SK-N-MC (cell line): ENCODE data around the gene ABCA12.

Experiments
- DNase-seq: peaks from one replicate; pipeline ENCODE4 v3.0.0-alpha.2; 2011; ENCODE audit warnings: low read depth, low spot score
- H3K27ac ChIP-seq: fragments of 200-600 bp; sonication (generic); 2 replicates; pipeline ENCODE4 v1.5.1; 2016; ENCODE audit warnings: mixed run types
- H3K36me3 ChIP-seq: fragments of 200-600 bp; sonication (generic); 2 replicates; pipeline ENCODE4 v1.6.1; 2017; ENCODE audit warnings: antibody characterized with exemption, low read length, mixed read lengths; ENCODE audit not compliant: insufficient read depth
- H3K4me3 ChIP-seq: fragments of 200-600 bp; sonication (generic); 2 replicates; pipeline ENCODE4 v1.5.1; 2016
- H3K9ac ChIP-seq: fragments of 200-600 bp; sonication (generic); 2 replicates; pipeline ENCODE4 v1.8.0; 2017; ENCODE audit warnings: mixed run types, mixed read lengths; ENCODE audit not compliant: insufficient read length
- H3K9me3 ChIP-seq: fragments of 200-600 bp; sonication (generic); 2 replicates; pipeline ENCODE4 v1.6.1; 2017; ENCODE audit warnings: low read depth, mild to moderate bottlenecking, antibody characterized with exemption, low read length, moderate library complexity, mixed read lengths
- EZH2 ChIP-seq: fragments of 200-600 bp; sonication (generic); IDR thresholded peaks from one replicate; pipeline ENCODE4 v1.6.1; 2017; ENCODE audit warnings: antibody characterized with exemption
- FOXP2 ChIP-seq: optimal IDR thresholded peaks from 2 replicates; pipeline ENCODE3; 2011; ENCODE audit warnings: mild to moderate bottlenecking, moderate library complexity; ENCODE audit not compliant: insufficient read depth; ENCODE audit errors: extremely low read length, control extremely low read depth
- POLR2AphosphoS5 ChIP-seq: IDR thresholded peaks from 2 replicates; pipeline ENCODE4 v1.6.1; 2012; ENCODE audit warnings: mild to moderate bottlenecking, low read depth, low read length, borderline replicate concordance

Gene ABCA12

DNA sequence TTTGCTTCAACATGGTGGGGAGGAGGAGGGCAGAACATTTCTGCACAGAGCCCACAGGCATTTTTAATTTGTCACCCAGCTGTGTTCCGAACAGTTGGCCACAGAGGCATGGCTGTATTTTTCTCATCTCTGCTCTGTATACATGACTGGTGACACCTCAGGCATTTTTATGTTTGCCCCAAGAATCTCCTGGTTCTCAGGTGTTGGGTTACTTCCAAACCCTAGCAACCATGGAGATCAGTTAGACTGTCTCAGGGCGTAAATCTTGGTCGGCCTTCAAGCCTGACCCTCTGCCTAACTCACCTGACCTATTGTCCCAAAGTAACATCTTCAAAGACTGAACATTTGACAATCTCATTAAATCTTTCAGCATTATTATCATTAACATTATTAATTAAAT is 100.0 kb downstream of the ABCA12 start:
- Histone ChIP-seq H3K27ac (no peak overlapping the region), H3K36me3 (no peaks in the 10 kb centered on the region), H3K9me3 (no peaks in the 10 kb centered on the region), H3K4me3 (no peak overlapping the region), H3K9ac (no peak overlapping the region)
- no peak for DNase-seq
- TF ChIP-seq POLR2AphosphoS5 (no peak), FOXP2 (no peak), EZH2 (no peak)

DNA sequence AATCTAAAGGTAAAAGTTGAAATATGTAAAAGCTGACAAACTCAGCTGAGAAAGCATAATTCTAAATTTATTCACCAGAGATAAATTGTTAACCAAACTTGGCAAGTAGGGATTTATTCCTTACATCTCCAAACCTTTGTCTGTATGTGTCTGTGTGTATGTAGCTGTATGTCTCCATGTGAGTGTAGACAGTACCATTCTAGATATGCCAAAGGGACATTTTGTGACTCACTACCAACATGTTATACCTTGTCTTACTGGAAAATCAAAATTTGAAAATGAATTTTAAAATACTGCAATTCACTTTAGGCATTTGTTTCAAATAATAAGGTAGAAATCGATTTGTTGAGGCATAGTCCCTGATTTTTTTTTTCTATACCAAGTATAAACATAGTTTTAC is 102.1 kb downstream of the ABCA12 start:
- no peak overlapping the region for H3K27ac ChIP-seq
- no peak overlapping the region for H3K9ac ChIP-seq
- no peak for DNase-seq
- no peaks in the 10 kb centered on the region for H3K9me3 ChIP-seq
- no peak for TF ChIP-seq EZH2
- H3K36me3 ChIP-seq: no peaks in the 10 kb centered on the region
- no peak overlapping the region for H3K4me3 ChIP-seq

- H3K27ac ChIP-seq: no peak overlapping the region
- no peak overlapping the region for H3K9ac ChIP-seq
- H3K9me3 ChIP-seq: no peaks in the 10 kb centered on the region
- H3K4me3 ChIP-seq: no peak overlapping the region
- no peaks in the 10 kb centered on the region for H3K36me3 ChIP-seq
- TF ChIP-seq EZH2 (no peak), FOXP2 (no peak), POLR2AphosphoS5 (no peak)
- DNase-seq: no peak
Observed at GRCh38 chr2:215034154-215034553, 104.3 kb downstream of the ABCA12 start.

- TF ChIP-seq FOXP2: no peak
- no peak for TF ChIP-seq POLR2AphosphoS5
- no peak for TF ChIP-seq EZH2
- H3K9ac ChIP-seq: no peak overlapping the region
- no peaks in the 10 kb centered on the region for H3K36me3 ChIP-seq
- peak overlapping the region; percentile 39; the same call in 1 of the 2 replicates for H3K4me3 ChIP-seq
- no peaks in the 10 kb centered on the region for H3K9me3 ChIP-seq
- H3K27ac ChIP-seq: peak overlapping the region; percentile 32; the same call in 1 of the 2 replicates
- DNase-seq: peak; percentile 5
Observed at GRCh38 chr2:215032153-215032552, 106.3 kb downstream of the ABCA12 start.

- Histone ChIP-seq H3K9me3 (no peaks in the 10 kb centered on the region), H3K27ac (no peak overlapping the region), H3K9ac (no peak overlapping the region), H3K4me3 (no peak overlapping the region), H3K36me3 (no peaks in the 10 kb centered on the region)
- DNase-seq: no peak
- TF ChIP-seq FOXP2: no peak
- TF ChIP-seq POLR2AphosphoS5: no peak
- TF ChIP-seq EZH2: no peak
Observed at GRCh38 chr2:215031321-215031720, 107.1 kb downstream of the ABCA12 start.

GRCh38 chr2:215029936-215030335 is 108.5 kb downstream of the ABCA12 start:
- Histone ChIP-seq H3K9me3 (no peaks in the 10 kb centered on the region), H3K9ac (no peak overlapping the region), H3K27ac (no peak overlapping the region), H3K36me3 (no peaks in the 10 kb centered on the region), H3K4me3 (no peak overlapping the region)
- DNase-seq: no peak
- TF ChIP-seq FOXP2: no peak
- no peak for TF ChIP-seq EZH2
- TF ChIP-seq POLR2AphosphoS5: no peak

GRCh38 chr2:215028231-215028630 is 110.2 kb downstream of the ABCA12 start:
- H3K4me3 ChIP-seq: no peak overlapping the region
- no peaks in the 10 kb centered on the region for H3K36me3 ChIP-seq
- TF ChIP-seq POLR2AphosphoS5 (no peak), EZH2 (no peak), FOXP2 (no peak)
- DNase-seq: no peak
- no peaks in the 10 kb centered on the region for H3K9me3 ChIP-seq
- H3K27ac ChIP-seq: no peak overlapping the region
- no peak overlapping the region for H3K9ac ChIP-seq

GRCh38 chr2:215027779-215028178 is 110.6 kb downstream of the ABCA12 start:
- no peaks in the 10 kb centered on the region for H3K36me3 ChIP-seq
- H3K27ac ChIP-seq: no peak overlapping the region
- no peak overlapping the region for H3K9ac ChIP-seq
- no peak for DNase-seq
- no peak overlapping the region for H3K4me3 ChIP-seq
- H3K9me3 ChIP-seq: no peaks in the 10 kb centered on the region
- no peak for TF ChIP-seq POLR2AphosphoS5
- no peak for TF ChIP-seq FOXP2
- no peak for TF ChIP-seq EZH2

DNA sequence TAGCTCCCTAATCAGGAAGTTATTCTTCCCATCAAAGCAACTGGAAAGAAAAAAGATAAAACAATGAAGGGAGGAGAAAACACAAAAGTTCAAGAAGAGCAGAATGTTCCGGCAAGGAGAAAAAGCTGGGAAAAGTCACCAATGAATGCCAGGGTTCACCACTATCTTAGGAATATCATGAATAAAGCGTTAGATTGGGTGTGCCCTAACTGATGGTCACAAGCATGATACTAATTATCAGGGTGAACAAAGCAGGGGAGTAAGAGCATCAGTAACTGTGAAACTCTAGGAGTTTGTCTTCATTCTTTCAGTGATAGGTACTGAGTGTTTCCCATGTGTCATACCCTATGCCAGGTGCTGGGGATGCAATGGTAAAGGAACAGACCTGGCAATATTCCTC is 115.5 kb downstream of the ABCA12 start:
- H3K36me3 ChIP-seq: no peaks in the 10 kb centered on the region
- no peak for DNase-seq
- no peaks in the 10 kb centered on the region for H3K9me3 ChIP-seq
- H3K27ac ChIP-seq: no peak overlapping the region
- TF ChIP-seq POLR2AphosphoS5 (no peak), EZH2 (no peak), FOXP2 (no peak)
- no peak overlapping the region for H3K4me3 ChIP-seq
- H3K9ac ChIP-seq: no peak overlapping the region
